Natural killer cell (primary cell): ENCODE results near the gene RPL19. TPM values are rescaled to one million over a fixed set of nuclear protein-coding genes. Genes with fewer than 3 reads are reported as not detected.

Experiments
- ATAC-seq, 3 donors: fragments of 150-1000 bp in 2 of 3; fragments of 200-7000 bp in 1 of 3; cut with Tn5 transposase; 1 replicate in 1 of 3; 2 replicates in 2 of 3; pipeline ENCODE4 v1.10.0; 2021; ENCODE audit warnings: mild to moderate bottlenecking in 2 of 3, moderate library complexity in 2 of 3
- DNase-seq, 2 donors: peaks; one replicate each; pipeline versions ENCODE4 v3.0.0 to v3.0.0-alpha.2; 2013 to 2021; ENCODE audit warnings: mixed read lengths in 1 of 2
- H3K27ac ChIP-seq: one replicate; pipeline ENCODE4 v1.5.1; 2013; ENCODE audit warnings: mild to moderate bottlenecking, low read length
- H3K27me3 ChIP-seq: one replicate; pipeline ENCODE4 v1.6.1; 2013; ENCODE audit warnings: low read length; ENCODE audit not compliant: control insufficient read depth, insufficient read depth
- H3K36me3 ChIP-seq: one replicate; pipeline ENCODE4 v1.6.1; 2013; ENCODE audit warnings: low read length; ENCODE audit not compliant: control insufficient read depth, insufficient read depth
- H3K4me1 ChIP-seq: one replicate; pipeline ENCODE4 v1.6.1; 2013; ENCODE audit warnings: low read length; ENCODE audit not compliant: control insufficient read depth, insufficient read depth
- H3K4me3 ChIP-seq: one replicate; pipeline ENCODE4 v1.5.1; 2013; ENCODE audit warnings: low read length
- H3K9me3 ChIP-seq: one replicate; pipeline ENCODE4 v1.6.1; 2013; ENCODE audit warnings: low read length; ENCODE audit not compliant: control insufficient read depth, insufficient read depth
- H3K27ac Mint-ChIP-seq, 2 donors: one replicate each; pipeline ENCODE4 v1.8.0; 2022; ENCODE audit warnings: mild to moderate bottlenecking in 2 of 2, mixed read lengths in 2 of 2, moderate library complexity in 1 of 2
- H3K27me3 Mint-ChIP-seq, 2 donors: one replicate each; pipeline ENCODE4 v1.8.0; 2022; ENCODE audit warnings: low read depth in 2 of 2, mixed read lengths in 2 of 2
- H3K36me3 Mint-ChIP-seq: one replicate; pipeline ENCODE4 v1.8.0; 2022; ENCODE audit warnings: mixed read lengths
- H3K4me1 Mint-ChIP-seq, 2 donors: one replicate each; pipeline ENCODE4 v1.8.0; 2022; ENCODE audit warnings: mixed read lengths in 2 of 2
- H3K4me3 Mint-ChIP-seq: one replicate; pipeline ENCODE4 v1.8.0; 2022; ENCODE audit warnings: mild to moderate bottlenecking, moderate library complexity, mixed read lengths
- H3K9me3 Mint-ChIP-seq, 2 donors: one replicate each; pipeline ENCODE4 v1.8.0; 2022; ENCODE audit warnings: mixed read lengths in 2 of 2
- CTCF ChIP-seq: fragments of 200-600 bp; IDR thresholded peaks from one replicate; pipeline ENCODE4 v1.8.0; 2022; ENCODE audit warnings: antibody characterized with exemption
- WGBS: methylation state at CpG from one replicate; pipeline ENCODE4 v1.1.7; 2013; ENCODE audit warnings: missing lambda C conversion rate; ENCODE audit not compliant: insufficient coverage; 5-methylcytosine and 5-hydroxymethylcytosine counted together
- intact Hi-C: fragments of 100-400 bp; cut with micrococcal nuclease; formaldehyde crosslinking; loops from one replicate; pipeline ENCODE4 v1.14.2; 2022
- total RNA-seq, 4 donors: library from RNA; stranded (reverse); fragments of 120-200 nt in 1 of 4; gene quantifications; one replicate each; pipeline versions ENCODE4 v1.2.3 to v1.2.4, GENCODE V29; 2013 to 2022

The RPL19 gene
- total RNA-seq, 3 donors from 2014 or later (not counting 1 experiment from before 2014, with no cell fraction given), result 1,182 to 1,484 (median 1,482) TPM

- Mint-ChIP-seq H3K36me3 (no peaks in the 10 kb centered on the region), H3K9me3 (no peaks in the 10 kb centered on the region), H3K27ac (no peak overlapping the region), H3K4me1 (peaks cover 20 to 31% of the 10 kb centered on the region in 2 donors), H3K4me3 (no peak overlapping the region), H3K27me3 (peaks cover 0 to 4% of the 10 kb centered on the region in 2 donors)
- H3K4me1 ChIP-seq, result peaks cover 32% of the 10 kb centered on the region
- H3K4me3 ChIP-seq, result no peak overlapping the region
- no peaks in the 10 kb centered on the region for H3K27me3 ChIP-seq
- H3K9me3 ChIP-seq, result no peaks in the 10 kb centered on the region
- no peaks in the 10 kb centered on the region for H3K36me3 ChIP-seq
- DNase-seq (no peak), ATAC-seq (no peak)
- intact Hi-C loops, result loop anchor here (5.0 kb wide), 1 partner anchor 170 kb away; no protein-coding TSS in a partner anchor
- no peak overlapping the region for H3K27ac ChIP-seq
- WGBS, result 96% methylated on average over 6 of the region's 6 CpGs
- no peak for TF ChIP-seq CTCF
Observed at GRCh38 chr17:39236981-39237441, 36.9 kb downstream of the RPL19 start.

GRCh38 chr17:39237586-39237985, 37.5 kb downstream of the RPL19 start:
- Mint-ChIP-seq H3K27me3 (no peaks in the 10 kb centered on the region), H3K27ac (peak overlapping the region in 1 of 2 donors; percentile 90), H3K9me3 (no peaks in the 10 kb centered on the region), H3K4me1 (peaks cover 16 to 27% of the 10 kb centered on the region in 2 donors), H3K4me3 (no peak overlapping the region), H3K36me3 (no peaks in the 10 kb centered on the region)
- intact Hi-C loops, result loop anchor here (5.0 kb wide), 1 partner anchor 170 kb away; no protein-coding TSS in a partner anchor
- ATAC-seq (no peak), DNase-seq (no peak)
- WGBS, result 89% methylated on average over 7 of the region's 7 CpGs
- Histone ChIP-seq H3K4me1 (peaks cover 28% of the 10 kb centered on the region), H3K9me3 (no peaks in the 10 kb centered on the region), H3K27me3 (no peaks in the 10 kb centered on the region), H3K27ac (peak overlapping the region; percentile 76), H3K36me3 (no peaks in the 10 kb centered on the region), H3K4me3 (no peak overlapping the region)
- no peak for TF ChIP-seq CTCF

GRCh38 chr17:39238311-39238972, 38.4 kb downstream of the RPL19 start:
- peak; percentile 43 to 95 for DNase-seq
- Histone ChIP-seq H3K27me3 (no peaks in the 10 kb centered on the region), H3K9me3 (no peaks in the 10 kb centered on the region), H3K4me3 (peak overlapping the region; percentile 4), H3K27ac (peak overlapping the region; percentile 76), H3K4me1 (peaks cover 28% of the 10 kb centered on the region), H3K36me3 (no peaks in the 10 kb centered on the region)
- WGBS, result 32% methylated on average over 14 of the region's 15 CpGs
- Mint-ChIP-seq H3K4me1 (peaks cover 16 to 27% of the 10 kb centered on the region in 2 donors), H3K27ac (peak overlapping the region; percentile 88 to 90), H3K36me3 (no peaks in the 10 kb centered on the region), H3K27me3 (no peaks in the 10 kb centered on the region), H3K9me3 (no peaks in the 10 kb centered on the region), H3K4me3 (peak overlapping the region; percentile 71)
- TF ChIP-seq CTCF, result no peak
- peak; percentile 80 to 85 (median 82) for ATAC-seq
- intact Hi-C loops, result loop anchor here (5.0 kb wide), 1 partner anchor 171 kb away; no protein-coding TSS in a partner anchor
